GM23338 (cell line): ENCODE results near the gene RICTOR. TPM values are rescaled to one million over a fixed set of nuclear protein-coding genes. Genes with fewer than 3 reads are reported as not detected.

Source experiments
- ATAC-seq: fragments of 200-7000 bp; cut with Tn5 transposase; 3 replicates; pipeline ENCODE4 v1.9.1; 2020
- DNase-seq: peaks from one replicate; pipeline ENCODE4 v3.0.0-alpha.2; 2015; ENCODE audit warnings: low spot score
- H2AFZ ChIP-seq: fragments of 200-600 bp; sonication (generic); 2 replicates; pipeline ENCODE4 v1.8.0; 2016; ENCODE audit warnings: antibody characterized with exemption, mild to moderate bottlenecking, moderate library complexity
- H3F3A ChIP-seq: fragments of 200-600 bp; sonication (generic); replicated peaks from 2 replicates; pipeline ENCODE4 v1.8.0; 2017; ENCODE audit warnings: antibody characterized with exemption, mixed run types, low read depth
- H3K27ac ChIP-seq: fragments of 200-600 bp; sonication (generic); 2 replicates; pipeline ENCODE4 v1.6.1; 2016; ENCODE audit warnings: low read depth
- H3K27me3 ChIP-seq: fragments of 200-600 bp; sonication (generic); 2 replicates; pipeline ENCODE4 v1.8.0; 2016; ENCODE audit warnings: mild to moderate bottlenecking, mixed run types, moderate library complexity; ENCODE audit not compliant: insufficient read depth
- H3K36me3 ChIP-seq: fragments of 200-600 bp; sonication (generic); 2 replicates; pipeline ENCODE4 v1.8.0; 2016; ENCODE audit warnings: mild to moderate bottlenecking; ENCODE audit not compliant: insufficient read depth
- H3K4me1 ChIP-seq: fragments of 200-600 bp; sonication (generic); 2 replicates; pipeline ENCODE4 v1.8.0; 2016; ENCODE audit warnings: mild to moderate bottlenecking, moderate library complexity; ENCODE audit not compliant: insufficient read depth
- H3K4me2 ChIP-seq: fragments of 200-600 bp; sonication (generic); 2 replicates; pipeline ENCODE4 v1.7.1; 2017; ENCODE audit warnings: mixed run types
- H3K4me3 ChIP-seq: fragments of 200-600 bp; sonication (generic); 2 replicates; pipeline ENCODE4 v1.6.1; 2016; ENCODE audit warnings: mixed run types
- H3K79me2 ChIP-seq: fragments of 200-600 bp; sonication (generic); replicated peaks from 2 replicates; pipeline ENCODE4 v1.8.0; 2017; ENCODE audit warnings: mild to moderate bottlenecking; ENCODE audit not compliant: insufficient read depth
- H3K9me2 ChIP-seq: fragments of 200-600 bp; sonication (generic); 2 replicates; pipeline ENCODE4 v1.8.0; 2017; ENCODE audit not compliant: insufficient read depth
- H4K20me1 ChIP-seq: fragments of 200-600 bp; sonication (generic); replicated peaks from 2 replicates; pipeline ENCODE4 v1.8.0; 2017; ENCODE audit warnings: mild to moderate bottlenecking; ENCODE audit not compliant: insufficient read depth
- H3K27ac Mint-ChIP-seq: 2 replicates; pipeline ENCODE4 v1.8.0; 2020; ENCODE audit warnings: inconsistent platforms, mild to moderate bottlenecking, moderate library complexity, mixed read lengths
- H3K27me3 Mint-ChIP-seq: 3 replicates; pipeline ENCODE4 v1.8.0; 2022; ENCODE audit warnings: low read depth, mild to moderate bottlenecking, moderate library complexity, mixed read lengths, inconsistent platforms; ENCODE audit not compliant: insufficient read depth, poor library complexity
- H3K36me3 Mint-ChIP-seq: 3 replicates; pipeline ENCODE4 v1.8.0; 2021; ENCODE audit warnings: low read depth, mild to moderate bottlenecking, inconsistent platforms, moderate library complexity, mixed read lengths
- H3K4me1 Mint-ChIP-seq: 3 replicates; pipeline ENCODE4 v1.8.0; 2020; ENCODE audit warnings: mild to moderate bottlenecking, inconsistent platforms, mixed read lengths
- H3K4me3 Mint-ChIP-seq: 3 replicates; pipeline ENCODE4 v1.8.0; 2021; ENCODE audit warnings: moderate library complexity, mild to moderate bottlenecking, inconsistent platforms, mixed read lengths
- H3K9me3 Mint-ChIP-seq: 3 replicates; pipeline ENCODE4 v1.8.0; 2020; ENCODE audit warnings: moderate library complexity, mild to moderate bottlenecking, inconsistent platforms, mixed read lengths
- CREB1 ChIP-seq: fragments of 250-450 bp; sonication (Bioruptor Pico); IDR thresholded peaks from 2 replicates; pipeline ENCODE4 v1.5.0; 2020; ENCODE audit warnings: low read depth, mild to moderate bottlenecking, moderate library complexity
- EZH2 ChIP-seq: fragments of 200-600 bp; sonication (generic); IDR thresholded peaks from one replicate; pipeline ENCODE4 v1.8.0; 2017; ENCODE audit warnings: antibody characterized with exemption, mild to moderate bottlenecking, low read depth; ENCODE audit not compliant: unreplicated experiment
- EZH2phosphoT487 ChIP-seq: fragments of 200-600 bp; sonication (generic); IDR thresholded peaks from one replicate; pipeline ENCODE4 v1.8.1; 2018; ENCODE audit warnings: antibody characterized with exemption; ENCODE audit not compliant: unreplicated experiment
- JUNB ChIP-seq: IDR thresholded peaks from one replicate; pipeline ENCODE4 v1.6.1; 2016; ENCODE audit warnings: antibody characterized with exemption; ENCODE audit not compliant: unreplicated experiment
- NANOG ChIP-seq: IDR thresholded peaks from 2 replicates; pipeline ENCODE4 v1.6.1; 2016; ENCODE audit warnings: antibody characterized with exemption, borderline replicate concordance
- POLR2AphosphoS5 ChIP-seq: IDR thresholded peaks from 2 replicates; pipeline ENCODE4 v1.6.1; 2016; ENCODE audit warnings: antibody characterized with exemption, low read depth
- REST ChIP-seq: IDR thresholded peaks from one replicate; pipeline ENCODE4 v1.6.1; 2018; ENCODE audit warnings: antibody characterized with exemption; ENCODE audit not compliant: unreplicated experiment
- STAT1 ChIP-seq: IDR thresholded peaks from one replicate; pipeline ENCODE4 v1.6.1; 2016; ENCODE audit warnings: antibody characterized with exemption; ENCODE audit not compliant: unreplicated experiment
- ZNF114 ChIP-seq: fragments of 250-450 bp; sonication (Bioruptor Pico); IDR thresholded peaks from 2 replicates; pipeline ENCODE4 v1.5.0; 2020; ENCODE audit warnings: mild to moderate bottlenecking, moderate library complexity
- ZNF331 ChIP-seq: fragments of 250-450 bp; sonication (Bioruptor Pico); IDR thresholded peaks from 2 replicates; pipeline ENCODE4 v1.5.0; 2020; ENCODE audit warnings: low read depth, mild to moderate bottlenecking, moderate library complexity
- polyA plus RNA-seq: library from polyadenylated mRNA; unstranded; fragments of >200 nt; fragmentation: Nextera tagmentation; extraction: Ambion mirVana; gene quantifications from 2 replicates; pipeline ENCODE4 v1.2.1, GENCODE V29; 2016
- total RNA-seq: library from RNA; depleted of rRNA; stranded (reverse); fragments of >200 nt; shearing (Covaris generic); gene quantifications from 2 replicates; pipeline ENCODE4 v1.2.3, GENCODE V29; 2014
- TF ChIP-seq, protein P1 (sequence below), 2 experiments: fragments of 200-600 bp in 1 of 2; sonication (generic) in 1 of 2; conservative IDR thresholded peaks; 2 replicates each; pipeline versions ENCODE4 v1.5.1 to v1.6.1; 2016 to 2017; ENCODE audit warnings: antibody characterized with exemption in 2 of 2, low read depth in 2 of 2, mild to moderate bottlenecking in 2 of 2, moderate library complexity in 1 of 2
- TF ChIP-seq, protein P2 (sequence below): IDR thresholded peaks from 2 replicates; pipeline ENCODE4 v1.6.1; 2016; ENCODE audit warnings: antibody characterized with exemption

Gene RICTOR
- total and polyA plus RNA-seq, 2 experiments from 2014 or later, result 9.9 to 27.4 TPM

DNA sequence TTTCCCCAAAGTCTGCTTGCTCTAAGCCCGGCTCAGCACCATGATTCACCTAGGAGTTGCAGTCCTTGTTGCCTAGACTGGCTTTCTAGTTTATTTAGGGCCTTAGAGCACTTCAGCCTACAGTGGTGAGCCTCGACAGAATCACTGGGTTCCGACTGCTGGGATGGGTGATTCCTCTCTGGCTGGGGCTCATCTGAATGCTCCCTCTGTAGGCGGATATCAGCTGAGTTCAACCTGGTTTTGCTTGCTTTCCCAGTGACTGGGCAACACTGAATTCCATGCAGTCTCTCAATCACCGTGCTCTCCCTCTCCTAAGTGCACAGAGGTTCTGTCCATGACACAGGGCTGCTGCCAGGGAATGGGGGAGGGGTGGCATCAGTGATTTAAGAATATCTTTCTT is 174.3 kb downstream of the RICTOR start:
- Mint-ChIP-seq H3K9me3 (peaks cover 10% of the 10 kb centered on the region), H3K27ac (no peak overlapping the region), H3K4me3 (no peak overlapping the region), H3K27me3 (peaks cover 4% of the 10 kb centered on the region), H3K36me3 (peaks cover 9% of the 10 kb centered on the region; the same call in 1 of the 3 replicates), H3K4me1 (no peaks in the 10 kb centered on the region; the same call in 2 of the 3 replicates)
- Histone ChIP-seq H3K4me3 (no peak overlapping the region), H3K27ac (no peak overlapping the region), H3K27me3 (no peaks in the 10 kb centered on the region), H3K4me1 (no peaks in the 10 kb centered on the region), H3F3A (no peaks in the 10 kb centered on the region), H2AFZ (no peak overlapping the region), H3K36me3 (peaks cover 6% of the 10 kb centered on the region; the same call in 1 of the 2 replicates), H3K79me2 (no peaks in the 10 kb centered on the region), H3K4me2 (no peak overlapping the region), H4K20me1 (no peaks in the 10 kb centered on the region), H3K9me2 (peaks cover 2% of the 10 kb centered on the region)
- ATAC-seq (peak; percentile 77), DNase-seq (peak; percentile 32)
- TF ChIP-seq JUNB, result no peak
- TF ChIP-seq, protein P1, sequence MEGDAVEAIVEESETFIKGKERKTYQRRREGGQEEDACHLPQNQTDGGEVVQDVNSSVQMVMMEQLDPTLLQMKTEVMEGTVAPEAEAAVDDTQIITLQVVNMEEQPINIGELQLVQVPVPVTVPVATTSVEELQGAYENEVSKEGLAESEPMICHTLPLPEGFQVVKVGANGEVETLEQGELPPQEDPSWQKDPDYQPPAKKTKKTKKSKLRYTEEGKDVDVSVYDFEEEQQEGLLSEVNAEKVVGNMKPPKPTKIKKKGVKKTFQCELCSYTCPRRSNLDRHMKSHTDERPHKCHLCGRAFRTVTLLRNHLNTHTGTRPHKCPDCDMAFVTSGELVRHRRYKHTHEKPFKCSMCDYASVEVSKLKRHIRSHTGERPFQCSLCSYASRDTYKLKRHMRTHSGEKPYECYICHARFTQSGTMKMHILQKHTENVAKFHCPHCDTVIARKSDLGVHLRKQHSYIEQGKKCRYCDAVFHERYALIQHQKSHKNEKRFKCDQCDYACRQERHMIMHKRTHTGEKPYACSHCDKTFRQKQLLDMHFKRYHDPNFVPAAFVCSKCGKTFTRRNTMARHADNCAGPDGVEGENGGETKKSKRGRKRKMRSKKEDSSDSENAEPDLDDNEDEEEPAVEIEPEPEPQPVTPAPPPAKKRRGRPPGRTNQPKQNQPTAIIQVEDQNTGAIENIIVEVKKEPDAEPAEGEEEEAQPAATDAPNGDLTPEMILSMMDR (conservative IDR thresholded peaks at IDR 0.05; ENCODE audit: low read depth in 2 of 2), result peak; percentile 8 to 19; a peak in 2 of 4 replicates

GRCh38 chr5:38896760-38897159 is 177.4 kb downstream of the RICTOR start:
- Histone ChIP-seq H3K27ac (no peak overlapping the region), H4K20me1 (no peaks in the 10 kb centered on the region), H3K36me3 (peaks cover 6% of the 10 kb centered on the region; the same call in 1 of the 2 replicates), H3K4me1 (no peaks in the 10 kb centered on the region), H3K4me3 (no peak overlapping the region), H3K79me2 (no peaks in the 10 kb centered on the region), H3F3A (no peaks in the 10 kb centered on the region), H2AFZ (no peak overlapping the region), H3K9me2 (no peaks in the 10 kb centered on the region; the same call in 1 of the 2 replicates), H3K4me2 (no peak overlapping the region), H3K27me3 (no peaks in the 10 kb centered on the region)
- DNase-seq (no peak), ATAC-seq (no peak)
- H3K27me3 Mint-ChIP-seq, result peaks cover 4% of the 10 kb centered on the region
- H3K36me3 Mint-ChIP-seq, result no peaks in the 10 kb centered on the region
- H3K4me3 Mint-ChIP-seq, result no peak overlapping the region
- TF ChIP-seq POLR2AphosphoS5, result no peak
- TF ChIP-seq EZH2phosphoT487, result no peak
- no peak for TF ChIP-seq CREB1 (CRISPR knock-in tag)
- no peak for TF ChIP-seq ZNF331
- TF ChIP-seq, protein P1 (conservative IDR thresholded peaks at IDR 0.05; ENCODE audit: low read depth in 2 of 2), result no peak
- TF ChIP-seq REST, result no peak
- no peak for TF ChIP-seq JUNB
- no peak for TF ChIP-seq ZNF114
- no peak for TF ChIP-seq NANOG
- TF ChIP-seq STAT1, result no peak
- no peak for TF ChIP-seq EZH2
- TF ChIP-seq, protein P2, sequence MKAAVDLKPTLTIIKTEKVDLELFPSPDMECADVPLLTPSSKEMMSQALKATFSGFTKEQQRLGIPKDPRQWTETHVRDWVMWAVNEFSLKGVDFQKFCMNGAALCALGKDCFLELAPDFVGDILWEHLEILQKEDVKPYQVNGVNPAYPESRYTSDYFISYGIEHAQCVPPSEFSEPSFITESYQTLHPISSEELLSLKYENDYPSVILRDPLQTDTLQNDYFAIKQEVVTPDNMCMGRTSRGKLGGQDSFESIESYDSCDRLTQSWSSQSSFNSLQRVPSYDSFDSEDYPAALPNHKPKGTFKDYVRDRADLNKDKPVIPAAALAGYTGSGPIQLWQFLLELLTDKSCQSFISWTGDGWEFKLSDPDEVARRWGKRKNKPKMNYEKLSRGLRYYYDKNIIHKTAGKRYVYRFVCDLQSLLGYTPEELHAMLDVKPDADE, result no peak
- peaks cover 6% of the 10 kb centered on the region for H3K9me3 Mint-ChIP-seq
- no peak overlapping the region for H3K27ac Mint-ChIP-seq
- H3K4me1 Mint-ChIP-seq, result no peaks in the 10 kb centered on the region
